Adipose tissue (tissue), 3 donors: ENCODE results near the gene SUMO4. TPM values are rescaled to one million over a fixed set of nuclear protein-coding genes. Genes with fewer than 3 reads are reported as not detected.

Source experiments
- H3K27ac ChIP-seq: one replicate; pipeline ENCODE4 v1.5.1; 2013; ENCODE audit warnings: low read depth, low read length
- WGBS, 3 donors: extraction: QIAGEN DNeasy Blood & Tissue Kit; methylation state at CpG; one replicate each; pipeline ENCODE4 v1.1.7; 2013; 5-methylcytosine and 5-hydroxymethylcytosine counted together
- polyA plus RNA-seq, 3 donors: library from polyadenylated mRNA; stranded (reverse); fragments of 200-250 nt; gene quantifications; one replicate each; pipeline ENCODE4 v1.2.3, GENCODE V29; 2013
- donor health status: healthy with polysubstance abuse.
- donor health status: Bipolar disorder and iron deficiency.
- donor health status: healthy.

Gene SUMO4
- polyA plus RNA-seq, 3 donors, result not detected

DNA sequence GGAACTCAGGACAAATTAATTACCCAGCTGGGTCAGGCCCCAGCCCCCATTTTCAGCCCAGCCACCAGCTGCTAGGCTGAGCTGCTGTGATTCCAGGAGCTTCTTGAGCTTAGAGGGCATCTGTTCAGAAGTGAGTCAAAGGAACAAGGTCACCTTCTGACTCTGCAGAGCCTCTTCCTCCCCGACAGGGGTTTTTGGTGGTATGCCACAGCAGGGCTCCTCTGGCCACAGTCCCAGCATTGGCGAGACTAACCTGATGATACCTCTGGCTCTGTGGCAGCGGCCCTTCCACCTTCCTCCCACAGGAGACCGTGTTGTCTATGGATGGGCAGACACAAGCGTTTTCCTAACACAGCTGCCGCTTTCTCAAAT lies 45.0 kb downstream of the SUMO4 start:
- WGBS, 3 donors, result 88 to 92% (median 90%) methylated on average over 6 of the region's 6 CpGs
- H3K27ac ChIP-seq, result no peak overlapping the region

DNA sequence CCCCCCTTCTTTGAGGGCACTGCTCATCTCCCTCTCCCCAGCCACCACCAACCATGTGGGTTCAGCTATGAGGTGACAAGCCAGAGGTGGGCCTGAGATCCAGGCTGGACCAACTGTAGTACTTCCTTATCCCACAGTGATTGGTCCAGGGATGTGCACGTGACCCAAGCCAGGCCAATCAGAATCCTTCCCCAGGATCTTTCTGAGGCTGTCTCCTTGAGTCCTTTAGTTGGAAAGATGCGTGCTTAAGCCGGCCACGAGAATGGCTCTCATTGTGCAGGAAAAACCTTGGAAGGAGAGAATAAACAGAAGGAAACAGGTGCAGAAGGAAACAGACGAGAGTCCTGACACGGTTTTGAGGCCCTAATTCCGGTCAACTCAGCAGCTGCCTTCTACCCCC lies 45.5 kb downstream of the SUMO4 start:
- no peak overlapping the region for H3K27ac ChIP-seq
- 84 to 97% (median 90%) methylated on average over 7 of the region's 7 CpGs for WGBS, 3 donors

GRCh38 chr6:149446791-149447376 lies 46.8 kb downstream of the SUMO4 start:
- WGBS, 3 donors, result 92 to 97% (median 94%) methylated on average over 5 of the region's 5 CpGs
- H3K27ac ChIP-seq, result no peak overlapping the region

DNA sequence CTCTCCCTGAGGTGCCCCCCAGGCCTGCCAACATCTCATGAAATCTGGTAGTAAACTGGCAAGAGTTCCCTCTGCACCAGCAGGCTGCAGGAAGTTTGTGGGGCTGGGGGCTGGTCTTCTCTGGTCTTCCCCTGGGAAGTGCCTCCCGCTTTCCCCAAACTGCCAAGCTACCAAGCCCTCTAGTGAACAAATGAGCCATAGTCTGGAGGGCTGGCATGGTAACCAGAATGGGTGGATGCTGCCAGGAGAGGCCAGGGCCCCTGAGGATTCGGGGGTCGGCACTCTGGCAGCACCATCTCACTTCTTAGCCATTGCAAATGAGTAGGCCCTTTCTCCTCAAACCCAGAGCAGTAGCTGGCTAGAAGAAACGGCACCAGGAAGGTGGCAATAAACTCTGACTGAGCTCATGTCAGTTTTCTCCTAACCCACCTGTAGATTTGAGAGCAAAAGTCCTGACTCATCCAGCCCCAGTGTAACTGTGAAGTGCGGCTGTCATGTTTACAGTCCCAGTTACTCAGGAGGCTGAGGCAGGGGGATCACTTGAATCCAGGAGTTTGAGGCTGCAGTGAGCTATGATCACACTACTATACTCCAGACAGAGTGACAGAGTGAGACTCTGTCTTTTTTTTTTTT lies 48.9 kb downstream of the SUMO4 start:
- no peak overlapping the region for H3K27ac ChIP-seq
- WGBS, 3 donors, result 88 to 92% (median 88%) methylated on average over 5 of the region's 5 CpGs

DNA sequence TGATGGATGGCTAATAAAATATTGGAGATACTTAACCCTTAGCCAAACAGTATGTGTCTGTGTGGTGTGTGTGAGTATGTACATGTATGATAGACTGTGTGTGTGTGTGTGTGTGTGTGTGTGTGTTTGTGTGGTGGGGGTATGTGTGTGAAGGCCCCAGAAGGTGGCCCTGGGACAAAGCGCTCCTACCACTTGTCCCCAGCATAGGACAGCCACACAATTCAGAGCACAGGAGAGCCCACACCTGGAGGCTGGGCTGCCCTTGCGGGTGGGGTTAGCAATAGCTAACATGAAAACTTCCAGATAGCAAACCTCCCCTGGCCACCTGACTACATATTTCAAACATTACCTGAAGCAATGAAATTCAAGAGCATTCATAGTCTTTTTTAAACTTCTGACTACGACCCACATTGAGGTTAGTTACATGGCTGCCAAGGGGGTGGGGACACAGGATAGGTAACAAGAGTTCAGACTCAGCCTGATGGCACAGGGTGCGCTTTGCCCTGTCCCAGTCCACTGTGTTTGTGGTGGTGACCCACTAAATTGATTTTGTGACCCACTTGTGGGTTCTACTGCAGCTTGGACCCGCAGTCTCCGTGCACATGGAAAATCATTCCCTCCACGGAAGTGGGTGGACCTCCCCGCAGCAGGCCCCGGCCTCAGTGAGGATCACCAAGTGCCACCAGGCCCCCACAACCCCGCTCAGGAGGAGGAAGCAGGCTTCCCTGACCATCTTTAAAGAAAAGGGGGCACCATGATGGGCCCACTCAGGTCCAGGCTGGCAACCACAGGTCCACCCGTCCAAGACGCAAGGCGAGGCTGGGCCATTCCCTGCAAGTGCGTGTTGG lies 50.0 kb downstream of the SUMO4 start:
- WGBS, 3 donors, result 90 to 94% (median 93%) methylated on average over 14 of the region's 14 CpGs
- no peak overlapping the region for H3K27ac ChIP-seq

Other genes starting within 250 kb of the SUMO4 start
- 10 to 100 TPM; 11.9 to 33.1 (median 21.0) TPM for gene TAB2, start 82.5 kb upstream of the SUMO4 start, polyA plus RNA-seq
- 1 to 10 TPM in 1 of 3 donors, under 1 TPM in 2; 0.24 to 1.1 (median 0.30) TPM for gene ZC3H12D, start 84.8 kb downstream of the SUMO4 start, polyA plus RNA-seq
- gene PPIL4, start 145.8 kb downstream of the SUMO4 start, polyA plus RNA-seq, result 10 to 100 TPM in 2 of 3 donors, 1 to 10 TPM in 1; 6.7 to 28.6 (median 13.6) TPM
- 10 to 100 TPM; 22.1 to 49.6 (median 40.2) TPM for gene GINM1, start 166.1 kb downstream of the SUMO4 start, polyA plus RNA-seq
- gene KATNA1, start 248.5 kb downstream of the SUMO4 start, polyA plus RNA-seq, result 10 to 100 TPM in 2 of 3 donors, 1 to 10 TPM in 1; 6.5 to 16.9 (median 10.9) TPM